Panc1 (cell line): ENCODE results near the gene ADGRA1. TPM values are rescaled to one million over a fixed set of nuclear protein-coding genes. Genes with fewer than 3 reads are reported as not detected.
"Not testable (repeated sequence)": the region's sequence is repeated elsewhere in the genome, so short reads cannot be mapped to it uniquely, and the experiment has no call there.

Source experiments
- ATAC-seq: fragments of 200-7000 bp; cut with Tn5 transposase; 2 replicates; pipeline ENCODE4 v1.9.1; 2020; ENCODE audit warnings: mild to moderate bottlenecking, moderate library complexity
- BruUV-seq: library from RNA; stranded (reverse); fragments of 400-500 nt; replicated peaks from 2 replicates; lab custom pipeline; 2021; lab: Mats Ljungman, UMichigan
- CTCF ChIA-PET: fragments of 300-600 bp; sonication (Branson Sonifier 250); formaldehyde crosslinking; loops from one replicate; lab custom pipeline; 2022; ENCODE audit warnings: antibody characterized with exemption; lab: Charles Lee
- POLR2A ChIA-PET: fragments of 300-600 bp; sonication (Branson Sonifier 250); formaldehyde crosslinking; loops from one replicate; lab custom pipeline; 2022; ENCODE audit warnings: antibody characterized with exemption; lab: Charles Lee
- DNase-seq: peaks from one replicate; pipeline ENCODE4 v3.0.0-alpha.2; 2010; ENCODE audit warnings: low read depth, low spot score
- H3K27ac ChIP-seq: 2 replicates; pipeline ENCODE4 v1.5.1; 2011; ENCODE audit warnings: mild to moderate bottlenecking, low read length, inconsistent platforms
- H3K27me3 ChIP-seq: fragments of 200-500 bp; sonication (Bioruptor generic); 2 replicates; pipeline ENCODE4 v1.6.0; 2014; ENCODE audit warnings: low read length, inconsistent platforms; ENCODE audit not compliant: control insufficient read depth, insufficient read depth
- H3K36me3 ChIP-seq: fragments of 200-500 bp; sonication (Bioruptor generic); 2 replicates; pipeline ENCODE4 v1.5.1; 2014; ENCODE audit warnings: inconsistent platforms, mild to moderate bottlenecking, low read length, moderate library complexity; ENCODE audit not compliant: control insufficient read depth, insufficient read depth
- H3K4me1 ChIP-seq: 2 replicates; pipeline ENCODE4 v1.5.1; 2011; ENCODE audit warnings: inconsistent platforms, mild to moderate bottlenecking, low read length, moderate library complexity; ENCODE audit not compliant: control insufficient read depth, insufficient read depth
- H3K4me3 ChIP-seq, 2 experiments: 2 replicates each; pipeline ENCODE4 v1.5.1; 2011 to 2012; ENCODE audit warnings: low read depth in 2 of 2, low read length in 2 of 2, mild to moderate bottlenecking in 2 of 2, inconsistent platforms in 1 of 2, moderate library complexity in 1 of 2
- H3K9me3 ChIP-seq: fragments of 200-500 bp; sonication (Bioruptor generic); 2 replicates; pipeline ENCODE4 v1.5.1; 2014; ENCODE audit warnings: low read depth, mild to moderate bottlenecking, inconsistent platforms, low read length, moderate library complexity; ENCODE audit not compliant: control insufficient read depth, insufficient read depth
- CTCF ChIP-seq: fragments of 450-650 bp; IDR thresholded peaks from 2 replicates; pipeline ENCODE4 v1.5.1; 2017; ENCODE audit warnings: mild to moderate bottlenecking
- POLR2AphosphoS5 ChIP-seq: IDR thresholded peaks from 2 replicates; pipeline ENCODE4 v1.6.1; 2012; ENCODE audit warnings: mild to moderate bottlenecking, low read depth, low read length, moderate library complexity
- REST ChIP-seq, 2 experiments: IDR thresholded peaks; 2 replicates each; pipeline ENCODE4 v1.6.1; 2011 to 2012; ENCODE audit warnings: low read depth in 2 of 2, control low read depth in 1 of 2, low read length in 1 of 2, mild to moderate bottlenecking in 1 of 2, moderate library complexity in 1 of 2; ENCODE audit not compliant: insufficient read depth in 1 of 2
- SIN3A ChIP-seq: IDR thresholded peaks from 2 replicates; pipeline ENCODE4 v1.6.1; 2012; ENCODE audit warnings: low read depth, mild to moderate bottlenecking, low read length, moderate library complexity, borderline replicate concordance; ENCODE audit not compliant: insufficient read depth
- TCF7L2 ChIP-seq: IDR thresholded peaks from 2 replicates; pipeline ENCODE4 v1.6.1; 2011; ENCODE audit warnings: mild to moderate bottlenecking, low read depth, low read length, inconsistent platforms
- in situ Hi-C: cut with HindIII; loops from 2 replicates; pipeline ENCODE4 v1.10.0; 2016; ENCODE audit warnings: low sequenced_read_pairs, low pct_unique_long_range_greater_than_20kb
- intact Hi-C: fragments of 100-400 bp; cut with micrococcal nuclease; formaldehyde crosslinking; loops from one replicate; pipeline ENCODE4 v1.10.0; 2022; ENCODE audit not compliant: unreplicated experiment
- total RNA-seq: library from RNA; stranded (reverse); gene quantifications from one replicate; pipeline ENCODE4 v1.2.1, GENCODE V29; 2021; ENCODE audit not compliant: unreplicated experiment

ADGRA1 gene
- total RNA-seq, 1 experiment from 2014 or later: 0.05 TPM

GRCh38 chr10:133050371-133050770 is 37.4 kb upstream of the ADGRA1 start:
- Histone ChIP-seq H3K27ac (no peak overlapping the region), H3K4me1 (no peaks in the 10 kb centered on the region), H3K4me3 (no peak overlapping the region), H3K36me3 (no peaks in the 10 kb centered on the region), H3K9me3 (no peaks in the 10 kb centered on the region), H3K27me3 (peaks cover 9% of the 10 kb centered on the region; the same call in 1 of the 2 replicates)
- DNase-seq: no peak
- intact Hi-C loops: no loop called here
- ChIA-PET POLR2A (no interaction called here), CTCF (no interaction called here)
- no peak for TF ChIP-seq CTCF
- TF ChIP-seq TCF7L2: no peak
- TF ChIP-seq POLR2AphosphoS5: no peak
- TF ChIP-seq SIN3A: no peak
- TF ChIP-seq REST (IDR thresholded peaks at IDR 0.05; ENCODE audit: insufficient read depth in 1 of 2, low read depth in 2 of 2, low read length in 1 of 2): no peak
- in situ Hi-C loops: no loop called here
- no TSS peak for BruUV-seq
- ATAC-seq: no peak

- intact Hi-C loops (no loop called here), in situ Hi-C loops (no loop called here)
- CTCF ChIA-PET: no interaction called here
- H3K27me3 ChIP-seq: peaks cover 7% of the 10 kb centered on the region; the same call in 1 of the 2 replicates
- BruUV-seq: no TSS peak
- TF ChIP-seq SIN3A (no peak), REST (IDR thresholded peaks at IDR 0.05; ENCODE audit: insufficient read depth in 1 of 2, low read depth in 2 of 2, low read length in 1 of 2) (no peak), POLR2AphosphoS5 (no peak), CTCF (no peak), TCF7L2 (no peak)
- DNase-seq (no peak), ATAC-seq (no peak)
- no peak overlapping the region for H3K27ac ChIP-seq
- POLR2A ChIA-PET: no interaction called here
- H3K36me3 ChIP-seq: no peaks in the 10 kb centered on the region
- no peak overlapping the region for H3K4me3 ChIP-seq
- no peaks in the 10 kb centered on the region for H3K9me3 ChIP-seq
- H3K4me1 ChIP-seq: no peaks in the 10 kb centered on the region
Measured at GRCh38 chr10:133052076-133052475, 35.6 kb upstream of the ADGRA1 start.

- DNase-seq, H3K27me3 ChIP-seq, intact Hi-C loops, H3K4me3 ChIP-seq, CTCF ChIA-PET, H3K36me3 ChIP-seq, BruUV-seq, ATAC-seq, H3K9me3 ChIP-seq, H3K27ac ChIP-seq, in situ Hi-C loops, H3K4me1 ChIP-seq: not testable (repeated sequence)
- POLR2A ChIA-PET: interaction anchor here (0.7 kb wide), 1 partner anchor 15 kb away, joined by 3 read pairs; no protein-coding TSS in a partner anchor
Measured at GRCh38 chr10:133053527-133054133, 34.1 kb upstream of the ADGRA1 start.
